Uterus (tissue), 2 donors: ENCODE results near the gene MAN2A1.

Experiments
- POLR2A ChIP-seq, 2 donors: fragments of 450-650 bp; IDR thresholded peaks; one replicate each; pipeline ENCODE4 v1.6.1; 2016; ENCODE audit warnings: antibody characterized with exemption in 2 of 2, mild to moderate bottlenecking in 1 of 2, moderate library complexity in 1 of 2
- TF ChIP-seq, protein P1 (sequence below), 4 experiments: fragments of 200-600 bp in 2 of 4; fragments of 450-650 bp in 2 of 4; sonication (generic) in 2 of 4; IDR thresholded peaks; one replicate each; pipeline ENCODE4 v1.5.1; 2016 to 2019; ENCODE audit warnings: antibody characterized with exemption in 4 of 4, mild to moderate bottlenecking in 2 of 4, moderate library complexity in 1 of 4

DNA sequence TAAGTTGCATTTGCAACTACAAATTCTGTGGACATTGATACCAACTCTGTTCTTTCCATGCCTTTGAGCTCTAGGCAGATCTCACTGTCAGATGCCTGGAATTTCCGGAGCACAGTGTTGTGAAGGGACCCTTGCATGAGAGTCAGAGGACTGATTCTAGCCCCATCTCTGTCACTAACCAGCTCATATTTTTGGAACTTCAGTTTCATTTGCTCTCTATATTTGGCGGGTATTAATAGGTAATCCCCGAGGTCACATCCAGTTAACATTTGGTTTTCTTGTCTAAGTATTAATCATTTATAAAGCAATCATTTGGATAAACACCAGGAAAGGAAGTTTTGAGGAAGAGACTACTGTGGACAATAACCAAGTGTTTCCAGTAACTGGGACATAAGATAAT, 115.7 kb downstream of the MAN2A1 start:
- TF ChIP-seq, protein P1, sequence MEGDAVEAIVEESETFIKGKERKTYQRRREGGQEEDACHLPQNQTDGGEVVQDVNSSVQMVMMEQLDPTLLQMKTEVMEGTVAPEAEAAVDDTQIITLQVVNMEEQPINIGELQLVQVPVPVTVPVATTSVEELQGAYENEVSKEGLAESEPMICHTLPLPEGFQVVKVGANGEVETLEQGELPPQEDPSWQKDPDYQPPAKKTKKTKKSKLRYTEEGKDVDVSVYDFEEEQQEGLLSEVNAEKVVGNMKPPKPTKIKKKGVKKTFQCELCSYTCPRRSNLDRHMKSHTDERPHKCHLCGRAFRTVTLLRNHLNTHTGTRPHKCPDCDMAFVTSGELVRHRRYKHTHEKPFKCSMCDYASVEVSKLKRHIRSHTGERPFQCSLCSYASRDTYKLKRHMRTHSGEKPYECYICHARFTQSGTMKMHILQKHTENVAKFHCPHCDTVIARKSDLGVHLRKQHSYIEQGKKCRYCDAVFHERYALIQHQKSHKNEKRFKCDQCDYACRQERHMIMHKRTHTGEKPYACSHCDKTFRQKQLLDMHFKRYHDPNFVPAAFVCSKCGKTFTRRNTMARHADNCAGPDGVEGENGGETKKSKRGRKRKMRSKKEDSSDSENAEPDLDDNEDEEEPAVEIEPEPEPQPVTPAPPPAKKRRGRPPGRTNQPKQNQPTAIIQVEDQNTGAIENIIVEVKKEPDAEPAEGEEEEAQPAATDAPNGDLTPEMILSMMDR (IDR thresholded peaks at IDR 0.05): no peak
- TF ChIP-seq POLR2A (IDR thresholded peaks at IDR 0.05): no peak
